VCaP (cell line): ENCODE measurements around the gene LONP2.

ENCODE experiments used
- H3K27ac ChIP-seq: fragments of 450-650 bp; 2 replicates; pipeline ENCODE4 v1.5.1; 2017
- CTCF ChIP-seq: fragments of 450-650 bp; conservative IDR thresholded peaks from 2 replicates; pipeline ENCODE4 v1.5.1; 2017; ENCODE audit warnings: mild to moderate bottlenecking, moderate library complexity

LONP2 gene

GRCh38 chr16:48206594-48207242 is 37.4 kb upstream of the LONP2 start:
- no peak overlapping the region for H3K27ac ChIP-seq
- TF ChIP-seq CTCF, result no peak

- no peak overlapping the region for H3K27ac ChIP-seq
- TF ChIP-seq CTCF, result no peak
Observed at GRCh38 chr16:48210747-48211146, 33.4 kb upstream of the LONP2 start.

- no peak for TF ChIP-seq CTCF
- no peak overlapping the region for H3K27ac ChIP-seq
Observed at GRCh38 chr16:48212033-48212432, 32.1 kb upstream of the LONP2 start.

GRCh38 chr16:48215738-48216137 is 28.4 kb upstream of the LONP2 start:
- no peak overlapping the region for H3K27ac ChIP-seq
- no peak for TF ChIP-seq CTCF

GRCh38 chr16:48217708-48218107 is 26.4 kb upstream of the LONP2 start:
- TF ChIP-seq CTCF, result no peak
- no peak overlapping the region for H3K27ac ChIP-seq

- no peak overlapping the region for H3K27ac ChIP-seq
- no peak for TF ChIP-seq CTCF
Observed at GRCh38 chr16:48218473-48218872, 25.6 kb upstream of the LONP2 start.

- no peak overlapping the region for H3K27ac ChIP-seq
- no peak for TF ChIP-seq CTCF
Observed at GRCh38 chr16:48220891-48221290, 23.2 kb upstream of the LONP2 start.
